Measurements from ENCODE around the gene LIN9. TPM values are rescaled to one million over a fixed set of nuclear protein-coding genes. Genes with fewer than 3 reads are reported as not detected.

LIN9 gene
- total and polyA plus RNA-seq, 2 of the 13 experiments (the other 11 are each of a cell fraction or from before 2014, with no cell fraction given) = 3.0 to 10.0 TPM

- no TSS peak for BruUV-seq (replicated peaks)
- no peak for FAIRE-seq
- H4K20me1 ChIP-seq (ENCODE audit: insufficient read depth, low read length) = no peaks in the 10 kb centered on the region
- TF ChIP-seq ZNF704 (CRISPR knock-in tag; IDR thresholded peaks at IDR 0.05; ENCODE audit: borderline replicate concordance) = no peak
- no peak for TF ChIP-seq TRAFD1 (CRISPR knock-in tag; IDR thresholded peaks at IDR 0.05; ENCODE audit: borderline replicate concordance)
- no peak for TF ChIP-seq GATA4 (IDR thresholded peaks at IDR 0.05; ENCODE audit: borderline replicate concordance, low read depth)
- no peak for TF ChIP-seq ZKSCAN1 (IDR thresholded peaks at IDR 0.05; ENCODE audit: low read length)
- no peak for TF ChIP-seq ZUFSP (CRISPR knock-in tag; IDR thresholded peaks at IDR 0.05; ENCODE audit: borderline replicate concordance)
- no peak for TF ChIP-seq ATF7-NPFF (CRISPR knock-in tag; IDR thresholded peaks at IDR 0.05; ENCODE audit: low read depth)
- no peak for TF ChIP-seq MYC (CRISPR knock-in tag; IDR thresholded peaks at IDR 0.05; ENCODE audit: borderline replicate concordance)
- TF ChIP-seq GPBP1L1 (CRISPR knock-in tag; IDR thresholded peaks at IDR 0.05) = no peak
- TF ChIP-seq DNMT3B (CRISPR knock-in tag; conservative IDR thresholded peaks at IDR 0.05) = no peak
- TF ChIP-seq ZNF816 (CRISPR knock-in tag; IDR thresholded peaks at IDR 0.05; ENCODE audit: borderline replicate concordance) = no peak
- no peak for TF ChIP-seq DMAP1 (CRISPR knock-in tag; IDR thresholded peaks at IDR 0.05)
- TF ChIP-seq ZBTB39 (CRISPR knock-in tag; IDR thresholded peaks at IDR 0.05) = no peak
- TF ChIP-seq RCOR2 (CRISPR knock-in tag; IDR thresholded peaks at IDR 0.05) = no peak
- TF ChIP-seq MLXIP (CRISPR knock-in tag; IDR thresholded peaks at IDR 0.05; ENCODE audit: borderline replicate concordance) = no peak
Observed at GRCh38 chr1:226357416-226357815, 48.5 kb upstream of the LIN9 start.

More at GRCh38 chr1:226357416-226357815, 48.5 kb upstream of the LIN9 start:
- no peaks in the 10 kb centered on the region for H3K4me1 ChIP-seq (ENCODE audit: insufficient read depth, low read length)
- no peak overlapping the region for H3K4me2 ChIP-seq (ENCODE audit: low read depth, low read length)
- in situ Hi-C loops (cut with HindIII; ENCODE audit: extremely low pct_ligation_motif_present, low pct_unique_long_range_greater_than_20kb) = no loop called here
- ChIA-PET CTCF (ENCODE audit: low intra/inter-chr PET ratio, low total read pairs) (no interaction called here), POLR2A (no interaction called here)
- H3K9me3 ChIP-seq (ENCODE audit: low read length) = no peaks in the 10 kb centered on the region
- intact Hi-C loops (cut with micrococcal nuclease; ENCODE audit: unreplicated experiment) = no loop called here
- WGBS (ENCODE audit: low lambda C conversion rate) = 90% methylated on average over 2 of the region's 2 CpGs
- DNase-seq (ENCODE audit: low spot score) (no peak), ATAC-seq (no peak)
- H2AFZ ChIP-seq (ENCODE audit: low read length) = no peak overlapping the region
- H3K36me3 ChIP-seq (replicated peaks in 1 of 2; ENCODE audit: control insufficient read depth in 1 of 2, insufficient read depth in 2 of 2, low read length in 2 of 2) = peaks cover 4 to 23% of the 10 kb centered on the region in 2 experiments; a peak in 4 of 5 replicates
- no peak overlapping the region for H3K4me3 ChIP-seq (replicated peaks in 1 of 3; ENCODE audit: insufficient read depth in 1 of 3, low read depth in 2 of 3, low read length in 3 of 3)
- H3K9ac ChIP-seq (ENCODE audit: insufficient read depth, low read depth, low read length) = no peak overlapping the region
- no peak overlapping the region for H3K27ac ChIP-seq (ENCODE audit: extremely low read length, insufficient read depth, low read length)
- H3K27me3 ChIP-seq (ENCODE audit: control insufficient read depth in 1 of 2, insufficient read depth in 2 of 2, low read length in 2 of 2) = no peaks in the 10 kb centered on the region
- H3K79me2 ChIP-seq (ENCODE audit: insufficient read depth, low read length) = no peaks in the 10 kb centered on the region
